Measurements from ENCODE around the gene PGM3.

DNA sequence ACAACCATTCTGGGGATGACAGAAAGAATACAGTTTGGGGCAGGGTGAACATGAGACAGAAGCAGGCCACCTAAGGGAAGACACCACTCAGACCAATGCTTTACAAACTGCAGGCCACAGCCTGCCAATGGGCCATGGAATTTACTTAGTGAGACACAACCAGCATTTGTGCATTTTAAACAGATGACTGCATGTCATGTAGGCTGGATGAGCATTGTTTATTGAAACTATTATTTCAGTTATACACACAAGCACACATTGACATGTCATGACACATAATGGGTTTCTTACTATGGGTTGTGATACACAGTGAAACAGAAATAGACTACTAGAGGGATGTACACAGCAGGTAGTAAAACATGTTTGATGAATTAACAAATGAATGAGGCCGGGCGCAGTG is 8.0 kb downstream of the PGM3 start:
- TF ChIP-seq, protein P1, sequence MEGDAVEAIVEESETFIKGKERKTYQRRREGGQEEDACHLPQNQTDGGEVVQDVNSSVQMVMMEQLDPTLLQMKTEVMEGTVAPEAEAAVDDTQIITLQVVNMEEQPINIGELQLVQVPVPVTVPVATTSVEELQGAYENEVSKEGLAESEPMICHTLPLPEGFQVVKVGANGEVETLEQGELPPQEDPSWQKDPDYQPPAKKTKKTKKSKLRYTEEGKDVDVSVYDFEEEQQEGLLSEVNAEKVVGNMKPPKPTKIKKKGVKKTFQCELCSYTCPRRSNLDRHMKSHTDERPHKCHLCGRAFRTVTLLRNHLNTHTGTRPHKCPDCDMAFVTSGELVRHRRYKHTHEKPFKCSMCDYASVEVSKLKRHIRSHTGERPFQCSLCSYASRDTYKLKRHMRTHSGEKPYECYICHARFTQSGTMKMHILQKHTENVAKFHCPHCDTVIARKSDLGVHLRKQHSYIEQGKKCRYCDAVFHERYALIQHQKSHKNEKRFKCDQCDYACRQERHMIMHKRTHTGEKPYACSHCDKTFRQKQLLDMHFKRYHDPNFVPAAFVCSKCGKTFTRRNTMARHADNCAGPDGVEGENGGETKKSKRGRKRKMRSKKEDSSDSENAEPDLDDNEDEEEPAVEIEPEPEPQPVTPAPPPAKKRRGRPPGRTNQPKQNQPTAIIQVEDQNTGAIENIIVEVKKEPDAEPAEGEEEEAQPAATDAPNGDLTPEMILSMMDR (IDR thresholded peaks at IDR 0.05), result no peak
- no peak for TF ChIP-seq POLR2A (IDR thresholded peaks at IDR 0.05)

Data from Peyer's patch (tissue), 4 donors.